IMR-90 (cell line): ENCODE measurements around the gene PPL. TPM values are rescaled to one million over a fixed set of nuclear protein-coding genes. Genes with fewer than 3 reads are reported as not detected.

Experiments
- ATAC-seq: fragments of 200-7000 bp; cut with Tn5 transposase; 2 replicates; pipeline ENCODE4 v1.9.1; 2020; ENCODE audit warnings: low read depth, mild to moderate bottlenecking, moderate library complexity
- BruUV-seq: library from RNA; stranded (reverse); fragments of 400-500 nt; replicated peaks from 2 replicates; lab custom pipeline; 2021; lab: Mats Ljungman, UMichigan
- CTCF ChIA-PET: fragments of 300-600 bp; formaldehyde crosslinking; extraction: SDS; loops from one replicate; lab custom pipeline; 2021; ENCODE audit warnings: antibody characterized with exemption; lab: Yijun Ruan, JAX
- POLR2A ChIA-PET: fragments of 300-600 bp; sonication (Branson Sonifier 250); formaldehyde crosslinking; loops from one replicate; lab custom pipeline; 2022; ENCODE audit warnings: antibody characterized with exemption; ENCODE audit not compliant: unreplicated experiment; lab: Charles Lee
- DNase-seq: peaks from one replicate; pipeline ENCODE4 v3.0.0; 2013
- H2AFZ ChIP-seq: replicated peaks from 2 replicates; pipeline ENCODE3; 2013; ENCODE audit warnings: low read length, mild to moderate bottlenecking; ENCODE audit not compliant: poor library complexity
- H2AK5ac ChIP-seq: 2 replicates; pipeline ENCODE4 v1.6.1; 2013; ENCODE audit warnings: low read depth, low read length, inconsistent platforms
- H2AK9ac ChIP-seq: replicated peaks from 2 replicates; pipeline ENCODE3; 2013; ENCODE audit warnings: mild to moderate bottlenecking, low read depth, low read length, moderate library complexity; ENCODE audit not compliant: poor library complexity
- H2BK120ac ChIP-seq: 2 replicates; pipeline ENCODE4 v1.6.1; 2013; ENCODE audit warnings: low read depth, low read length, inconsistent platforms
- H2BK15ac ChIP-seq: 3 replicates; pipeline ENCODE4 v1.6.1; 2013; ENCODE audit warnings: low read depth, low read length, inconsistent platforms
- H2BK20ac ChIP-seq: 2 replicates; pipeline ENCODE4 v1.6.1; 2013; ENCODE audit warnings: low read depth, mild to moderate bottlenecking, inconsistent platforms, low read length, moderate library complexity
- H2BK5ac ChIP-seq: 2 replicates; pipeline ENCODE4 v1.6.1; 2013; ENCODE audit warnings: mild to moderate bottlenecking, low read depth, low read length, inconsistent platforms; ENCODE audit not compliant: poor library complexity, severe bottlenecking
- H3K14ac ChIP-seq: replicated peaks from 2 replicates; pipeline ENCODE4 v1.6.1; 2013; ENCODE audit warnings: low read depth, low read length, inconsistent platforms
- H3K18ac ChIP-seq: 2 replicates; pipeline ENCODE4 v1.6.1; 2013; ENCODE audit warnings: low read depth, low read length, control low read depth
- H3K23ac ChIP-seq: 2 replicates; pipeline ENCODE4 v1.6.1; 2013; ENCODE audit warnings: low read depth, low read length, inconsistent platforms
- H3K27ac ChIP-seq: 2 replicates; pipeline ENCODE4 v1.5.1; 2013; ENCODE audit warnings: mild to moderate bottlenecking, control low read depth, low read length; ENCODE audit not compliant: insufficient read depth
- H3K27me3 ChIP-seq: 2 replicates; pipeline ENCODE4 v1.6.1; 2013; ENCODE audit warnings: low read length; ENCODE audit not compliant: control insufficient read depth, insufficient read depth
- H3K36me3 ChIP-seq: 2 replicates; pipeline ENCODE4 v1.6.1; 2013; ENCODE audit warnings: low read length, mixed read lengths; ENCODE audit not compliant: control insufficient read depth, insufficient read depth
- H3K4ac ChIP-seq: 2 replicates; pipeline ENCODE4 v1.6.1; 2013; ENCODE audit warnings: low read depth, low read length, inconsistent platforms
- H3K4me1 ChIP-seq: 2 replicates; pipeline ENCODE4 v1.6.1; 2013; ENCODE audit warnings: low read length, mixed read lengths; ENCODE audit not compliant: control insufficient read depth, insufficient read depth
- H3K4me2 ChIP-seq: 2 replicates; pipeline ENCODE4 v1.6.1; 2013; ENCODE audit warnings: low read depth, mild to moderate bottlenecking, control low read depth, low read length, moderate library complexity
- H3K4me3 ChIP-seq: 2 replicates; pipeline ENCODE4 v1.5.1; 2013; ENCODE audit warnings: low read depth, mild to moderate bottlenecking, control low read depth, low read length, moderate library complexity; ENCODE audit not compliant: insufficient read depth
- H3K56ac ChIP-seq: 2 replicates; pipeline ENCODE4 v1.6.1; 2013; ENCODE audit warnings: low read length, inconsistent platforms; ENCODE audit not compliant: insufficient read depth; ENCODE audit errors: extremely low read depth
- H3K79me1 ChIP-seq, 2 experiments: 2 replicates each; pipeline ENCODE4 v1.6.1; 2013; ENCODE audit warnings: low read length in 2 of 2, inconsistent platforms in 1 of 2, low read depth in 1 of 2
- H3K9ac ChIP-seq: 2 replicates; pipeline ENCODE4 v1.6.1; 2013; ENCODE audit warnings: low read depth, low read length, control low read depth
- H3K9me1 ChIP-seq: 2 replicates; pipeline ENCODE4 v1.6.1; 2013; ENCODE audit warnings: low read length, inconsistent platforms; ENCODE audit not compliant: insufficient read depth
- H3K9me3 ChIP-seq: 2 replicates; pipeline ENCODE4 v1.6.1; 2013; ENCODE audit warnings: low read length; ENCODE audit not compliant: control insufficient read depth, insufficient read depth
- H4K20me1 ChIP-seq: 2 replicates; pipeline ENCODE4 v1.6.1; 2013; ENCODE audit warnings: low read length, inconsistent platforms; ENCODE audit not compliant: insufficient read depth
- H4K5ac ChIP-seq: 2 replicates; pipeline ENCODE4 v1.6.1; 2013; ENCODE audit warnings: mild to moderate bottlenecking, low read depth, low read length, control low read depth
- H4K8ac ChIP-seq, 2 experiments: 2 replicates each; pipeline ENCODE4 v1.6.1; 2013; ENCODE audit warnings: low read depth in 2 of 2, low read length in 2 of 2, control low read depth in 1 of 2, inconsistent platforms in 1 of 2
- H4K91ac ChIP-seq: 2 replicates; pipeline ENCODE4 v1.6.1; 2013; ENCODE audit warnings: low read depth, low read length, inconsistent platforms; ENCODE audit not compliant: insufficient read depth
- BHLHE40 ChIP-seq: fragments of 150-350 bp; IDR thresholded peaks from 2 replicates; pipeline ENCODE4 v1.6.1; 2016; ENCODE audit warnings: mild to moderate bottlenecking, low read depth, low read length
- CEBPB ChIP-seq: IDR thresholded peaks from 2 replicates; pipeline ENCODE4 v1.6.1; 2012; ENCODE audit warnings: low read depth, low read length, improper control_type of control experiment
- CHD1 ChIP-seq: IDR thresholded peaks from 2 replicates; pipeline ENCODE4 v1.6.1; 2012; ENCODE audit warnings: low read depth, low read length, improper control_type of control experiment
- ELK1 ChIP-seq: fragments of 150-350 bp; IDR thresholded peaks from 2 replicates; pipeline ENCODE4 v1.6.1; 2016; ENCODE audit warnings: low read depth, mild to moderate bottlenecking, low read length, moderate library complexity, borderline replicate concordance
- FOS ChIP-seq: fragments of 150-350 bp; IDR thresholded peaks from 2 replicates; pipeline ENCODE4 v1.6.1; 2016; ENCODE audit warnings: low read depth, low read length
- MAFK ChIP-seq: IDR thresholded peaks from 2 replicates; pipeline ENCODE4 v1.6.1; 2012; ENCODE audit warnings: low read depth, low read length, improper control_type of control experiment
- MAZ ChIP-seq: IDR thresholded peaks from 2 replicates; pipeline ENCODE4 v1.6.1; 2012; ENCODE audit warnings: low read depth, mild to moderate bottlenecking, low read length, improper control_type of control experiment, moderate library complexity, borderline replicate concordance
- MXI1 ChIP-seq: IDR thresholded peaks from 2 replicates; pipeline ENCODE4 v1.6.1; 2012; ENCODE audit warnings: low read depth, mild to moderate bottlenecking, low read length, moderate library complexity, borderline replicate concordance
- NFE2L2 ChIP-seq: fragments of 150-350 bp; IDR thresholded peaks from 2 replicates; pipeline ENCODE4 v1.6.1; 2016; ENCODE audit warnings: low read depth, mild to moderate bottlenecking, low read length
- RAD21 ChIP-seq: IDR thresholded peaks from 2 replicates; pipeline ENCODE4 v1.6.1; 2012; ENCODE audit warnings: low read length, improper control_type of control experiment
- RCOR1 ChIP-seq: IDR thresholded peaks from 2 replicates; pipeline ENCODE4 v1.6.1; 2012; ENCODE audit warnings: mild to moderate bottlenecking, low read length, improper control_type of control experiment; ENCODE audit not compliant: insufficient replicate concordance
- RFX5 ChIP-seq: IDR thresholded peaks from 2 replicates; pipeline ENCODE4 v1.8.0; 2012; ENCODE audit warnings: low read depth, mild to moderate bottlenecking, low read length, moderate library complexity
- SMC3 ChIP-seq: fragments of 150-350 bp; IDR thresholded peaks from 2 replicates; pipeline ENCODE4 v1.6.1; 2016; ENCODE audit warnings: low read depth, mild to moderate bottlenecking, antibody characterized with exemption, low read length, moderate library complexity
- USF2 ChIP-seq: fragments of 150-350 bp; IDR thresholded peaks from 2 replicates; pipeline ENCODE4 v1.6.1; 2017; ENCODE audit warnings: mild to moderate bottlenecking, antibody characterized with exemption, low read length, low read depth
- WGBS, 2 experiments: methylation state at CpG; one replicate each; pipeline versions ENCODE4 v1.1.5 to v1.1.7; 2013; ENCODE audit warnings: missing lambda C conversion rate in 2 of 2; ENCODE audit not compliant: insufficient read length in 1 of 2; ENCODE audit errors: extremely low coverage in 2 of 2; 5-methylcytosine and 5-hydroxymethylcytosine counted together
- dilution Hi-C: fragments of 300-500 bp; cut with HindIII; formaldehyde crosslinking; loops from one replicate; pipeline ENCODE4 v1.14.3; 2018; ENCODE audit warnings: low sequenced_read_pairs; ENCODE audit not compliant: unreplicated experiment
- in situ Hi-C: fragments of 300-500 bp; cut with MboI; formaldehyde crosslinking; loops from 3 replicates; pipeline ENCODE4 v1.14.3; 2019; ENCODE audit warnings: low sequenced_read_pairs, inconsistent platforms, mixed read lengths
- intact Hi-C: fragments of 100-400 bp; cut with micrococcal nuclease; formaldehyde crosslinking; loops from 2 replicates; pipeline ENCODE4 v1.10.0; 2022
- polyA plus RNA-seq, 3 experiments: library from polyadenylated mRNA; depleted of rRNA; stranded (reverse); fragments of >200 nt; gene quantifications; 2 replicates each; pipeline ENCODE4 v1.2.3, GENCODE V29; 2012; ENCODE audit warnings: low replicate concordance in 1 of 3
- total RNA-seq: library from RNA; depleted of rRNA; stranded (reverse); fragments of >200 nt; gene quantifications from 2 replicates; pipeline ENCODE4 v1.2.3, GENCODE V29; 2012

PPL gene
- total and polyA plus RNA-seq, 2 of the 4 experiments (the other 2 are of a cell fraction): 0.34 to 0.36 TPM

GRCh38 chr16:4904108-4904941 lies 32.6 kb downstream of the PPL start:
- ChIA-PET CTCF (no interaction called here), POLR2A (interaction anchor here (0.5 kb wide), 1 partner anchor 102 kb away, joined by 3 read pairs; the partner anchor contains the start of gene ROGDI)
- H3K27ac ChIP-seq: no peak overlapping the region
- no peak overlapping the region for H2BK120ac ChIP-seq
- H3K9me3 ChIP-seq: no peaks in the 10 kb centered on the region
- no peaks in the 10 kb centered on the region for H3K4me1 ChIP-seq
- no peaks in the 10 kb centered on the region for H3K79me1 ChIP-seq
- no peak overlapping the region for H3K4ac ChIP-seq
- no peak overlapping the region for H3K14ac ChIP-seq
- intact Hi-C loops: no loop called here
- H3K36me3 ChIP-seq: no peaks in the 10 kb centered on the region
- H3K56ac ChIP-seq: no peak overlapping the region
- H3K18ac ChIP-seq: no peak overlapping the region
- no peak overlapping the region for H3K9ac ChIP-seq
- H2AFZ ChIP-seq: no peak overlapping the region
- dilution Hi-C loops: no loop called here
- no peak overlapping the region for H2AK9ac ChIP-seq
- H2BK15ac ChIP-seq: no peak overlapping the region
- H3K9me1 ChIP-seq: no peaks in the 10 kb centered on the region
- in situ Hi-C loops: no loop called here
- DNase-seq (no peak), ATAC-seq (no peak)
- no peak overlapping the region for H2AK5ac ChIP-seq
- no peaks in the 10 kb centered on the region; the same call in 1 of the 2 replicates for H4K20me1 ChIP-seq
- H4K5ac ChIP-seq: no peak overlapping the region
- H3K27me3 ChIP-seq: peaks cover 11% of the 10 kb centered on the region
- no peak overlapping the region for H2BK5ac ChIP-seq
- H4K91ac ChIP-seq: no peak overlapping the region
- BruUV-seq: no TSS peak
- no peak overlapping the region for H3K4me2 ChIP-seq
- H3K23ac ChIP-seq: no peak overlapping the region
- 84% methylated on average over 9 of the region's 16 CpGs; no CpG with 5 or more reads in 1 of the 2 experiments for WGBS, 2 experiments
- no peak overlapping the region for H2BK20ac ChIP-seq
- H4K8ac ChIP-seq: no peak overlapping the region
- H3K4me3 ChIP-seq: no peak overlapping the region
- no peak for TF ChIP-seq ELK1
- no peak for TF ChIP-seq CHD1
- no peak for TF ChIP-seq RAD21
- TF ChIP-seq MXI1: no peak
- no peak for TF ChIP-seq RCOR1
- TF ChIP-seq SMC3: no peak
- no peak for TF ChIP-seq MAFK
- no peak for TF ChIP-seq FOS
- no peak for TF ChIP-seq CEBPB
- no peak for TF ChIP-seq MAZ
- no peak for TF ChIP-seq RFX5
- no peak for TF ChIP-seq USF2
- no peak for TF ChIP-seq NFE2L2
- TF ChIP-seq BHLHE40: no peak
